Activated naive CD4-positive, alpha-beta T cell treated with anti-CD3 and anti-CD28 coated beads, Interleukin-2, amount 50 U/mL, for 24 hours (primary cell): ENCODE measurements around the gene ITGA3.
"Not testable (repeated sequence)": the region's sequence is repeated elsewhere in the genome, so short reads cannot be mapped to it uniquely, and the experiment has no call there.

Experiments used
- H3K27ac Mint-ChIP-seq: one replicate; pipeline ENCODE4 v1.8.0; 2021; ENCODE audit warnings: mild to moderate bottlenecking, mixed read lengths
- H3K27me3 Mint-ChIP-seq: one replicate; pipeline ENCODE4 v1.8.0; 2021; ENCODE audit warnings: mixed read lengths
- H3K36me3 Mint-ChIP-seq: one replicate; pipeline ENCODE4 v1.8.0; 2021; ENCODE audit warnings: mixed read lengths
- H3K4me1 Mint-ChIP-seq: one replicate; pipeline ENCODE4 v1.8.0; 2021; ENCODE audit warnings: mixed read lengths
- H3K4me3 Mint-ChIP-seq: one replicate; pipeline ENCODE4 v1.8.0; 2021; ENCODE audit warnings: mild to moderate bottlenecking, mixed read lengths
- H3K9me3 Mint-ChIP-seq: one replicate; pipeline ENCODE4 v1.8.0; 2021; ENCODE audit warnings: mixed read lengths

Gene ITGA3

DNA sequence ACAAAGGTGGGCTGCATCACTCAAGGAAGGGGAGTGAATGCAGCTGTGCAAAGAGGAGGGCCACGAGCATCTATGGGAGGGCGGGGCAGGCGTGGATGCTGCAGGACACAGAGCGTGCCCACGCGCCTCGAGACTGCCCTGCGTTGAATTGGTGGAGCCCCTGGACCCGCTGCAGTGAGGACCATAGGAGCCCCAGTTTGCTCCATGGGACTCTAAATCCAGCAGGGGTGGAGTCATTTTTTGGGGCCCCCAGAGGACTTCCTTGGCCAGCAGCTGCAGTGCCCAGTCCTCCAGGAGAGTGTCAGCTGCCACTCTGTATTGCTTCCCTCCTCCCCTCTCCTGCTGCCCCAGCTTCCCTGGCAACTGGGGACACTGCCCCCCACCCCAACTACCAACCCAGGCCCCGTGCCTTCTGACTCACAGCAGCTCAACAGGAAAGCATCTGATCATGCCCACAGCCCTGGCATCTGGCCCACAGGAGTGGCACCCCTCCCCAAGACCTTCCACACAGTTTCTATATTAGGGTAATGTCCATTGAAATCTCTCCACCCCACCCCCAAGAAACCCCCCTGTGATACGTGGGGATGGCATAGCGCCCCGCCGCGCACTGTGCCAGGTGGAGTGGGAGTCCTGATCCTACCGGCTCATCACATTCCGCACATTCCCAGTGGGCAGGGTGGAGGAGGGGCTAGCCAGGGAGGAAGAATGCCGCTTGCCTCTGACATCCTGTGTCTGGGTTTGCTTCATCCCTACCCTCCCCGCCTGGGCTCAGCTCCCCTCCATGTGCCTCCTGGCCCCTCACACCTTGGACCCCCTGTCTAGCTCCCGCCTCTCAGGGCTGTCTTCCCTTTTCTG, 27.8 kb upstream of the ITGA3 start:
- H3K27ac Mint-ChIP-seq, result no peak overlapping the region
- peak overlapping the region; percentile 49 for H3K4me3 Mint-ChIP-seq
- H3K4me1 Mint-ChIP-seq, result peaks cover 14% of the 10 kb centered on the region
- H3K9me3 Mint-ChIP-seq, result no peaks in the 10 kb centered on the region
- H3K27me3 Mint-ChIP-seq, result peaks cover 19% of the 10 kb centered on the region
- H3K36me3 Mint-ChIP-seq, result no peaks in the 10 kb centered on the region

DNA sequence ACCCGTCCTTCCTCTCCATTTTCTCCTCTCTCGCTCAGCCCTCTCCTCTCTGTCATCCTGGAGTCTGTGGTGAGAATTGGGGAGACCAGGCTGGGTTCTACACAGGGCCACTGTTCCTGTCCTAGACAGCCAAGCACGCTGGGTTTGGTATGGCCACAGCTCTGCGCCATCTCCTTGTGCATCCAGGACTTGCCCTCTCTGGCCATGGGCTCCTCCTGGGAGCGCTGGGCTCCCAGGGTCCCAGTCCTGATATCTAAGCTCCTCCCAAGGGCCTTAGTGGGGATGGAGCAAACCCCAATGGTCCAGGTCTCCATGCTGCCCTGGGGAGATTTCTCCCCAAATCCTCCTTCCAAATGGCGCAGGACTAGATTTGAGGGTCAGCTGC, 27.2 kb upstream of the ITGA3 start:
- peaks cover 19% of the 10 kb centered on the region for H3K27me3 Mint-ChIP-seq
- no peak overlapping the region for H3K4me3 Mint-ChIP-seq
- H3K4me1 Mint-ChIP-seq, result peaks cover 14% of the 10 kb centered on the region
- no peaks in the 10 kb centered on the region for H3K36me3 Mint-ChIP-seq
- no peaks in the 10 kb centered on the region for H3K9me3 Mint-ChIP-seq
- H3K27ac Mint-ChIP-seq, result no peak overlapping the region

DNA sequence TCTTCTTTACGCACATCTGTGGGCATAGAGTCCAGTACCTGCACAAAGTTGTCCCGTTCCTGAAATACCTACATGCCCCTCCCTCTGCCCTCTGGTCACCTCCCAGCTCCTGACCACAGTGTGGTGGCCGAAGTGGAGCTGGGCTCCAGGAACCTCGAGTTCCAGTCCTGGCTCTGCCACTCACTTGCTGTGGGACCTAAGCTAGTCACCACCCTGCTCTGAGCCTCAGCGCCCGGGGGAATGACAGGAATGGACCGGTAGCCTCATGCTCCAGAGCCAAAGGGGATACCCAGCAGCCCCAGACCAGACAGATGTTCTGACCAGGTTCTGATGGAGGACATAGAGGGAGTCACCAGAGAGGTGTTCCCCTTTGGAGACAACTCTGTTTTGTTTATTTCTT, 26.7 kb upstream of the ITGA3 start:
- H3K27ac Mint-ChIP-seq, result no peak overlapping the region
- no peaks in the 10 kb centered on the region for H3K36me3 Mint-ChIP-seq
- no peaks in the 10 kb centered on the region for H3K9me3 Mint-ChIP-seq
- H3K4me1 Mint-ChIP-seq, result peaks cover 14% of the 10 kb centered on the region
- peaks cover 19% of the 10 kb centered on the region for H3K27me3 Mint-ChIP-seq
- no peak overlapping the region for H3K4me3 Mint-ChIP-seq

DNA sequence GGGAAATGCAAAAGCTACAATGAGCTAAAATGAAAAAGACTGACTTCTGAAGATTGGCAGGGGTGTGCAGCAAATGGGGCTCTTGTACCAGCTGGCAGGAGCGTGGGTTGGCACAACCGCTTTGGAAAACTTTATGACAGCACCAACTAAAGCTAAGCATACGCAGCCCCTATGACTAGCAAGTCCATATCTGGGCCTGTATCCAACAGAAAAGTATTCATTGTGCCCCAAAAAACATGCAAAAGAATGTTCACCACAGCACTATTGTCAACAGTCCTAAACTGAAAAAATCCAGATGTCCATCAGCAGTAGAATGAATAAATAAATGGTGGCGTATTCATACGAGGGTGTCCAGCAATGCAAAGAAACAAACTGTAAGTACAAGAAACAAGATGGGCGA, 22.6 kb upstream of the ITGA3 start:
- Mint-ChIP-seq H3K9me3 (no peaks in the 10 kb centered on the region), H3K27ac (no peak overlapping the region), H3K36me3 (no peaks in the 10 kb centered on the region), H3K4me3 (no peak overlapping the region), H3K4me1 (peaks cover under 1% of the 10 kb centered on the region), H3K27me3 (peaks cover 10% of the 10 kb centered on the region)

DNA sequence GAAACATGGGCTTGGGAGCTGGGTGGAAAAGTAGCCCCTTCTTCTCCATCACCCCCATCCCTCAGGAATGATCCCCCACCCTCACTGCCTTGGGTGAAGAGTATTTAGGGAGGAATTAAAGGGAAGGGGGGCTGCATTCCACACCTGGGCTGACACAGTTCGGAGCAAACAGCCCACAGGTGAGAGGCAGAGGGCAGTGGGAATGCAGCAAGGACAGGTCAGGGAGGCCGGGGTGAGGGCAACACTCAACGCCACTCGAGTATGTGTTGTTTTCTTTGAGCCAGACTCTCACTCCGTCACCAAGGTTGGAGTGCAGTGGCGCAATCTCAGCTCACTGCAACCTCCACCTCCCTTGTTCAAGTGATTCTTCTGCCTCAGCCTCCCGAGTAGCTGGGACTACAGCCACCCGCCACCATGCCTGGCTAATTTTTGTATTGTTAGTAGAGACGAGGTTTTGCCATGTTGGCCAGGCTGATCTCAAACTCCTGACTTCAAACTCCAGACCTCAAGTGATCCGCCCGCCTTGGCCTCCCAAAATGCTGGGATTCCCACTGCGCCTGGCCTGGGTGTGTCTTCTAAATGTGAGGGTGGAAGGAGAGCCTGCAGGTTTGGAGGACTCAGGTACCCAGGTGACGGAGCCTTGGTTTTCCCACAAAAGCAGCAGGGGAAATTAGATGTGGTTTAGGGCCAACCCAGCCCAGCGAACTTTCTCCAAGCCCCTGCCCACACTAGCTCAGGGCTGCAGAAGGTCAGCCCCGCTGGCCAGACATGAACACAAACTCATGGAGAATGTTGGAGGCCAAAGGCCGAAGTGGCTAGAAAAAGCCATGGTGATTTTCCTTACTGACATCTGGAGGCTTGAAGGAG, 21.2 kb upstream of the ITGA3 start:
- Mint-ChIP-seq H3K36me3 (no peaks in the 10 kb centered on the region), H3K4me1 (no peaks in the 10 kb centered on the region), H3K27me3 (peaks cover 4% of the 10 kb centered on the region), H3K27ac (no peak overlapping the region), H3K4me3 (no peak overlapping the region), H3K9me3 (no peaks in the 10 kb centered on the region)

DNA sequence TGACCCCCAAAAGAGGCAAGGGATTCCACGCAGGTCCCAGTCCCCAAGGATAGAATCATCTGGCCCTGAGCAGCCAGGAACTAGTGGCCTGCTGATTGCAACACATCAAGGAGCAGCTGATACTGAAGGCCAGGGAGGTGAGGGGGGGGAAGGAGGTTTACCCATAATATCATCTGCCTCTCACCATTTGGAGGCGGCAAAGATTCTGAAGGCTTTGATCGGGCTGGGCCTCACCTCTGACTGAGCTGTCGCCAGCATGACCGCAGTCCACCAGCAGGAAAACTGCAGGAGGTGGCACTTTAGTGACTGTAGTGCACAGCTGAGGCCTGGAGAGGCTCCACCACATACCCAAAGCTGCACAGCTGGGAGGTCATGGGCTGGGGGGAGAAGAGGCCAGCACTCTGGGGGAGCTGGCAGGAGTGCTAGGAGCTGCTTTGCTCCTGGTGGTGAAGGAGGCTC, 20.5 kb upstream of the ITGA3 start:
- no peaks in the 10 kb centered on the region for H3K9me3 Mint-ChIP-seq
- no peak overlapping the region for H3K4me3 Mint-ChIP-seq
- no peaks in the 10 kb centered on the region for H3K4me1 Mint-ChIP-seq
- H3K36me3 Mint-ChIP-seq, result no peaks in the 10 kb centered on the region
- H3K27me3 Mint-ChIP-seq, result peaks cover 4% of the 10 kb centered on the region
- no peak overlapping the region for H3K27ac Mint-ChIP-seq

DNA sequence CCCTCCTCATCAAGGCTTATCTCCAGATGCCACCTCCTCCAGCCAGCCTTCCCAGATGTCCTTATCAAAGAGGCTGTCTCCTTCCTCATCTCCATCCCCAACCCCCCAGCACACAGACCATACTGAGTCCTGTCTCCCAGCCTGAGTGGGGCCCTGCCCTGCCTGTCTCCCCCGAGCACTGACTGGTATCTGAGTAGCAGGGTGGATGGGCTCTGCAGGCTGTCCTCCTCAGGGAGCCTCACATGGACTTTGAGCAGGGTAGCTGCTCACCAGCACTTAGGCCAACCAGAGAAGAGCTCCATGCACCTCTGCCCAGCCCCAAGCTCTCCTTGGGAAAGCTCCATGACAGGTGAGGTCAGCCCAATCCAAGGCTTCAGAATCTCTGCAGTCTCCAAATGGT, 20.0 kb upstream of the ITGA3 start:
- Mint-ChIP-seq H3K36me3 (no peaks in the 10 kb centered on the region), H3K4me3 (no peak overlapping the region), H3K9me3 (no peaks in the 10 kb centered on the region), H3K27me3 (peaks cover 4% of the 10 kb centered on the region), H3K27ac (no peak overlapping the region), H3K4me1 (no peaks in the 10 kb centered on the region)

DNA sequence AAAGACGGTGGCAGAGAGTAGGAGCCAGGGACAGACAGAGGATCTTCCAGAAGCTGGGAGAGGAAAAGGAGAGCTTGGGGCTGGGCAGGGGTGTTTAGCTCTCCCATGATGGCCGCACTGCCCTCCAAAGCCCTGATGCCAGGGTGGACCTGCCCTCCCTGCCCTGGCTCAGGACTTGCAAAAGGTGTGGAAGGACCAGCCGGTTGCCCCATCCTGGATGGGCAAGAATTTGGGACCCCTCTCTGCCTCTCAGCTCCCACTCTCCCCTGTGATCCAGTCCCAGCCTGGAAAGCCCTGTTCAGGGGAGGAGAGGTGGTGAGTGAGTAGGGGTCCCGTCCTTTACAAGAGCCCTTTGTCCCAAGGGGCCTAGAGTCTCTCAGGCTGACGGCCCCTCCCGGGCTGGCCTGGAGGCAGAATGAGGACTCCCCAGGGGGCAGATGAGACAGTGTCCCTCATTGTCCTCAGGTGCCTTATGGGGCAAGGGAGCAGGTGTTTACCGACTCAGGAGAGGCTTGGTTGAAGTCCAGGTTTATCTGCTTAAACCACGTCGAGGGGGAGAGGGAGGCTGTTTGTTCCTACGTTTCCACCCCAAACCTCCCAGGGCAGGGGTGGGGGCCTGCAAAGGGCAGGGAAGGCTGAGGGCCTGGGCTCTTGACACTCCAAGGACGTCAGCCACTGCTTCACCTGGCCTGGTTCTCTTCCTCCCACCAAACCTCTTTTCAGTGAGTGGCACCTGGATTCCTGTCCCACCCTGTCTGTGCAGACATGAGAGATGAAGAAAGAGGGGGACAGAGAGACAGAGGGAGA, 19.3 kb upstream of the ITGA3 start:
- H3K36me3 Mint-ChIP-seq, result no peaks in the 10 kb centered on the region
- H3K9me3 Mint-ChIP-seq, result no peaks in the 10 kb centered on the region
- peaks cover 2% of the 10 kb centered on the region for H3K27me3 Mint-ChIP-seq
- H3K27ac Mint-ChIP-seq, result peak overlapping the region; percentile 47
- no peaks in the 10 kb centered on the region for H3K4me1 Mint-ChIP-seq
- H3K4me3 Mint-ChIP-seq, result no peak overlapping the region

DNA sequence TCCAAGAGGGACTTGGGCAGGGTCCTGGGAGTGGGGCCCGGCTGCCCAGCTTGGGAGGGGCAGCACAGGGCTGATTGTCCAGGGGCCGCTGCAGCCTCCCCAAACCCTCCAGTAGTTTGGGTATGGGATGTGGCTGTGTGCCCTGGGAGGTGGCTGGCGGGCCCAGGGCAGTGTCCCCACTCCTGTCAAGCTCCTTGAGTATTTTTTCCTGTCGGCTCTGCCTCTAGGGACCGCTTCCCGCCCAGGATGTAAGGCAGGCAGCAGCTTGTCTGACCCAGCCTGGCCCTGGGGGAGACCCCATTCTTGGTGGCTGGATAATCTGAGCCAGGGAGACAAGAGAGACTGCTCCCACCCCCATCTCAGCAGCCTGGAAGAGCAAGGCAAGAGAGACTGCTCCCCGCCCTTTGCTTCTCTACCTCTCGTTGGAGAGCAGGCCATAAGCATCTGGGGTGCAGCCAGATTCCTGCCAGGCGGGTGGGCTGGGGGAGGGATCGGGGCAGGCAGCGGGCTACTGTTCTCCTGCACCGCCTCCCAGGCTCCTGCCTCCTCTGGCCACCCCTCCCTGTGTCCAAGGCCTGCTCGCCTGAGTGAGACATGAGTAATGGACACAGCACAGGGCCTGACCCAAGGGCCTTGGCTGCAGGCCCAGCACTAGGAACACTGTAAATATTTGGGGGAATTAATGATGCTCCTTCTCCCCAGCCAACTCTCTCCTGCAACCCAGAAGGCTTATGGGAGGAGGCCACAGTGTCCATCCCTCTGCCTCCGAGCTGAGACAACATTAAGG, 18.4 kb upstream of the ITGA3 start:
- Mint-ChIP-seq H3K4me1 (no peaks in the 10 kb centered on the region), H3K27me3 (no peaks in the 10 kb centered on the region), H3K4me3 (no peak overlapping the region), H3K9me3 (no peaks in the 10 kb centered on the region), H3K36me3 (no peaks in the 10 kb centered on the region), H3K27ac (no peak overlapping the region)

DNA sequence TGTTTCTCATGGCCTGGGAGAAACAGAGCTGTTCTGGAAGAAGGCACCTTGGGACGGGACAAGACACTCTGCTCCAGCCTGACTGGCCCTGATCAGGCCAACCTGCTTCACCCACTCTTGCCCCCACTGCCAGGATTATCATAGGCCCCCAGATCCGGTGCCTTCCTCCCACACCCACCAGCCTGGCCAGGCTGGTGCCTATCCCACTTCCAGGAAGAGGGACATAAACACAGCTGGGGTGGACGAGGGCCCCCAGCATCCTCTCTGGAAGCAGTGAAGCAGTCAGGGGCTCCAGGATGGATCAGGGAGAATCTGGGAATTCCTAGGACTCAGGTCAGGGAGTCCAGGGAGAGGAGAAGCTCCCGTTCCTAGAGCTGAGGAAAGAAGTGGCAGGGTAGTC, 16.9 kb upstream of the ITGA3 start:
- Mint-ChIP-seq H3K9me3 (no peaks in the 10 kb centered on the region), H3K27me3 (no peaks in the 10 kb centered on the region), H3K36me3 (no peaks in the 10 kb centered on the region), H3K27ac (no peak overlapping the region), H3K4me3 (no peak overlapping the region), H3K4me1 (no peaks in the 10 kb centered on the region)

DNA sequence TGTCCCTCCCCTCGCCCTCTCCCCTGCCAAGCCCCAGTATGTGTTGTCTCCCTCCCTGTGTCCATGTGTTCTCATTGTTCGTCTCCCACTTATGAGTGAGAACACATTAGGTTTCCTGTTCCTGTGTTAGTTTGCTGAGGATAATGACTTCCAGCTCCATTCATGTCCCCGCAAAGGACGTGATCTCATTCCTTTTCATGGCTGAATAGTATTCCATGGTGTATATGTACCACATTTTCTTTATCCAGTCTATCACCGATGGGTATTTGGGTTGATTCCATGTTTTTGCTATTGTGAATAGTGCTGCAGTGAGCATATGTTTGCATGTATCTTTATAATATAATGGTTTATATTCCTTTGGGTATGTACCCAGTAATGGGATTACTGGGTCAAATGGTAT, 15.4 kb upstream of the ITGA3 start:
- H3K27me3 Mint-ChIP-seq, H3K36me3 Mint-ChIP-seq: not testable (repeated sequence)

DNA sequence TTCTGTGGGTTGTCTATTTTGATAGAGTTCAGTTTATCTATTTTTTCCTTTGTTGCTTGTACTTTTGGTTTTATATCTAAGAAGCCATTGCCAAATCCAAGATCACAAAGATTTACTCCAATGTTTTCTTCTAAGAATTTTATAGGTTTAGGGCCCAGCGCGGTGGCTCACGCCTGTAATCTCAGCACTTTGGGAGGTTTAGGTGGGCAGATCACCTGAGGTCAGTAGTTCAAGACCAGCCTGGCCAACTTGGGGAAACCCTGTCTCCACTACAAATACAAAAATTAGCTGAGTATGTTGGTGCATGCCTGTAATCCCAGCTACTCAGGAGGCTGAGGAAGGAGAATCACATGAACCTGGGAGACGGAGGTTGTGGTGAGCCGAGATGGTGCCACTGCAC, 13.7 kb upstream of the ITGA3 start:
- no peak overlapping the region for H3K4me3 Mint-ChIP-seq
- no peaks in the 10 kb centered on the region for H3K9me3 Mint-ChIP-seq
- no peak overlapping the region for H3K27ac Mint-ChIP-seq
- H3K27me3 Mint-ChIP-seq, result peaks cover 2% of the 10 kb centered on the region
- no peaks in the 10 kb centered on the region for H3K36me3 Mint-ChIP-seq
- H3K4me1 Mint-ChIP-seq, result no peaks in the 10 kb centered on the region

More for the DNA sequence above, 15.4 kb upstream of the ITGA3 start:
- H3K27ac Mint-ChIP-seq, H3K4me1 Mint-ChIP-seq, H3K9me3 Mint-ChIP-seq, H3K4me3 Mint-ChIP-seq: not testable (repeated sequence)

DNA sequence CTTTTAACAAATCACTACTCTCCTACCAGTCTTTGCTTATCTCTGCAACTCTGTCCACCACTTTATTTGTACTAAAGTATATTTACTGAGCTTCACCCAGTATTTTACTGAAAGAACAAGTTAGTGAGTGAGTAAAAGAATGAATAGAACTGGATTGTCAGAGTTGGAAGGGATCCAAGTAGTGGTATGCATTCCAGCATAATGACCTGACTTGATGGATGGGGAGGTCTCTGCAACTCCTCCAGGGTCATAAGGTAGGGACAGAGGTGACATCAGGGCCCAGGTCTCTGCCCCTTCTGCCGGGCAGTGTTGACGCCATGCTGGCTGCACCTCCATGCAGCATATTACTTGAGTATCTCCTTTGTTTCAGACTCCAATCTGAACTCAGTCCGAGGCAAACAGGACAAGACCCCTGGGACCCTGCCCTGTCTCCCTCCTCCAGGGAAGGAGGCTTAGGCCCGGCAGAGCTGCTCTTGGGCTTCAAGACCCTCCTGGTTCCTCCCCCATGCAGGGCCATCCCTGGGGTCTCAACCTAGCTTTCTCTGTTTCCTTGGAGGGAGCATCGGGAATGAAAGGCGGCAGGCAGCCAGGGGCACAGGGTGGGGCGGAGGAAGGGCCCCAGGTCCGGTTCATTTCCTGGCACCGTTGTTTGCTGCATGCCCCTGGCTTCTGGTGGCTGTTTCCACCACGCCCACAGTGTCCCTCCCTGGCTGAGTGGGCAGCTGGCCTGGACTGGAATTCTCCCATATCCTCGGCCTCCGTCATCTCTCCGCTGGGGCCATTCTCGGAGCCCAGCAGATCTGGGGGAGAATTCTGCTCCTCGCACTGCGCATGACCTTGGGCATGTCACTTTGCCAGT, 12.4 kb upstream of the ITGA3 start:
- Mint-ChIP-seq H3K9me3 (no peaks in the 10 kb centered on the region), H3K27me3 (peaks cover 2% of the 10 kb centered on the region), H3K36me3 (no peaks in the 10 kb centered on the region), H3K4me3 (no peak overlapping the region), H3K27ac (no peak overlapping the region), H3K4me1 (no peaks in the 10 kb centered on the region)

DNA sequence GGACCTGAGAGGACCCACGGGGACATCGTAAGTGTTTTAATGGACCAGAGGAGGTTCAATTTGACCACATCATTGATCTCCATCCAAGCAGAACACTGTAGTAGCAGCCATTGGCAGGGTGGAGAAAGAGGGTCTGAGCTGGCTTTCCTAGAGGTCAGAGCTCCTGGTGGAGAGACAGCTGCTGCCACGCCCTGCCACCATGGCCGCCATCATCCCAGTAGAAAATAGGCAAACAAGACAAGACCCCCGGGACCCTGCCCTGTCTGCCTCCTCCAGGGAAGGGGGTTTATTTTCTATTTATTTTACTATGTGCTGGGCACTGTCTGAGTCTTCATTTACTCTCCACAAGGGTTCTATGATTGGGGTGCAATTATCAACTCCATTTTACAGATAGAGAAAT, 11.4 kb upstream of the ITGA3 start:
- H3K27ac Mint-ChIP-seq, result no peak overlapping the region
- no peaks in the 10 kb centered on the region for H3K9me3 Mint-ChIP-seq
- H3K27me3 Mint-ChIP-seq, result peaks cover 2% of the 10 kb centered on the region
- no peaks in the 10 kb centered on the region for H3K36me3 Mint-ChIP-seq
- no peaks in the 10 kb centered on the region for H3K4me1 Mint-ChIP-seq
- no peak overlapping the region for H3K4me3 Mint-ChIP-seq
